ENCODE data around the gene SERPINB10. TPM values are rescaled to one million over a fixed set of nuclear protein-coding genes. Genes with fewer than 3 reads are reported as not detected.

SERPINB10 gene
- total RNA-seq, 1 donor from 2014 or later, result not detected

GRCh38 chr18:63947051-63947790, 39.5 kb downstream of the SERPINB10 start:
- H3K27me3 Mint-ChIP-seq (ENCODE audit: low read depth), result peaks cover 13% of the 10 kb centered on the region
- H3K4me3 Mint-ChIP-seq, result no peak overlapping the region

GRCh38 chr18:63949068-63949737, 41.4 kb downstream of the SERPINB10 start, which contains the start of gene HMSD:
Gene HMSD (plus strand): TSS chr18:63949301. CDS start chr18:63953456, 4,155 bp downstream.
- Mint-ChIP-seq H3K27ac (ENCODE audit: unreplicated experiment) (peak within 1 kb of the TSS; percentile 71), H3K36me3 (ENCODE audit: low read depth) (peaks cover 2% of the 10 kb centered on the region), H3K9me3 (peaks cover 8% of the 10 kb centered on the region), H3K4me1 (peaks cover 25% of the 10 kb centered on the region), H3K4me3 (peak within 1 kb of the TSS; percentile 88), H3K27me3 (ENCODE audit: low read depth) (peaks cover 3% of the 10 kb centered on the region)
- peak; percentile 64 for DNase-seq (ENCODE audit: low read depth, low spot score)
- TF ChIP-seq CTCF (conservative IDR thresholded peaks at IDR 0.05), result peak; percentile 61

More at GRCh38 chr18:63947051-63947790, 39.5 kb downstream of the SERPINB10 start:
- Mint-ChIP-seq H3K36me3 (ENCODE audit: low read depth) (peaks cover 2% of the 10 kb centered on the region), H3K27ac (ENCODE audit: unreplicated experiment) (no peak overlapping the region), H3K9me3 (peaks cover 8% of the 10 kb centered on the region), H3K4me1 (peaks cover 25% of the 10 kb centered on the region)
- TF ChIP-seq CTCF (conservative IDR thresholded peaks at IDR 0.05), result no peak
- no peak for DNase-seq (ENCODE audit: low read depth, low spot score)

DNA sequence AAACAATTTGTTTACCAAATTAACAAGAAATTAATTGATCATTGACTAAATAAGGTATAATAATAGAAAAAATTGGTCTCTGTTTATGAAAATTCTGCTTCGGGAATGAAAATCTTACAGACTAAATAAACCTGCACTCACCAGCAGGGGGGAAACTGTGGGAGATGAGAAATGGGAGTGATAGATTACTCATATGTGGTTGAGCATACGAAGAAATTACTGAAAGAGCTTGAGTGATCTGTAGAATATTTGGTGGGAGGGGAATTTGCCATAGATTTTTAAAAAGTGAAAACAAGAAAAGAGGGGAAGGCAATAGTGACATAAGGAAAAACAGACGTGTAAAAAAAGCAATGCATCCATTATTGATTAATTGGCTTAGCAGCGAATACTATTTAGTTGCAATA, 43.5 kb downstream of the SERPINB10 start:
- peaks cover 25% of the 10 kb centered on the region for H3K4me1 Mint-ChIP-seq
- peak; percentile 47 for TF ChIP-seq CTCF (conservative IDR thresholded peaks at IDR 0.05)
- H3K27me3 Mint-ChIP-seq (ENCODE audit: low read depth), result peaks cover 3% of the 10 kb centered on the region
- H3K4me3 Mint-ChIP-seq, result no peak overlapping the region
- no peak for DNase-seq (ENCODE audit: low read depth, low spot score)
- H3K9me3 Mint-ChIP-seq, result peaks cover 4% of the 10 kb centered on the region
- H3K36me3 Mint-ChIP-seq (ENCODE audit: low read depth), result peaks cover 2% of the 10 kb centered on the region
- H3K27ac Mint-ChIP-seq (ENCODE audit: unreplicated experiment), result no peak overlapping the region

DNA sequence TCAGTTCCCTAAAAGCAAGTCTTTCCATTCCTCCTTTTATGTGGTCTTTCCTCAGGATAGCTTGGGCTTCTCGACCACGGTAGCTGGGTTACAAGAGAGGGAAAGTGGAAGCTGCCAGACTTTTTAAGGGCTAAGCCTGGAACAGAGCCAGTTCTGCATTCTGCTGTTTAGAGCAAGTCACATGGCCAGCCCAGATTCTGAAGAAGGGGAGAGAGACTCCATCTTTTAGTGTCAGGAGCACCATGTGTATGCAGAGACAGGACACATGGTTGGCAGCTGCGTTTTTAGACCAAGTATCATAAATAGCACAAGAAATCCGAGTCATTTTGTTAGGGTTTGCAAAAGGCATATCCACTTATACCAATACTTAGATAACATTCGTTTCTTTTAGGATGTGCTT, 46.1 kb downstream of the SERPINB10 start:
- peaks cover 4% of the 10 kb centered on the region for H3K9me3 Mint-ChIP-seq
- no peaks in the 10 kb centered on the region for H3K27me3 Mint-ChIP-seq (ENCODE audit: low read depth)
- no peak for TF ChIP-seq CTCF (conservative IDR thresholded peaks at IDR 0.05)
- DNase-seq (ENCODE audit: low read depth, low spot score), result no peak
- peaks cover 15% of the 10 kb centered on the region for H3K4me1 Mint-ChIP-seq
- H3K4me3 Mint-ChIP-seq, result no peak overlapping the region
- H3K27ac Mint-ChIP-seq (ENCODE audit: unreplicated experiment), result no peak overlapping the region
- peaks cover 7% of the 10 kb centered on the region for H3K36me3 Mint-ChIP-seq (ENCODE audit: low read depth)

DNA sequence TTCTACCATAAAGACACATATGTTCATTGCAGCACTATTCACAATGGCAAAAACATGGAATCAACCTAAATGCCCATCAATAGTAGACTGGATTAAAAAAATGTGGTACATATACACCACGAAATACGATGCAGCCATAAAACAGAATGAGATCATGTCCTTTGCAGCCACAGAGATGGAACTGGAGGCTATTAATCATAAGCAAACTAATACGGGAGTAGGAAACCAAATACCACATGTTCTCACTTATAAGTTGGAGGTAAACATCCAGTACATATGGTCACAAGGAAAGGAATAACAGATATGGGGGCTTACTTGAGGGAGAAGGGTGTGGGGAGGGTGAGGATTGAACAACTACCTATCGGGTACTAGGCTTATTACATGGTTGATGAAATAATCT, 49.0 kb downstream of the SERPINB10 start:
- Mint-ChIP-seq H3K27ac (ENCODE audit: unreplicated experiment) (no peak overlapping the region), H3K4me3 (no peak overlapping the region), H3K36me3 (ENCODE audit: low read depth) (peaks cover 14% of the 10 kb centered on the region), H3K27me3 (ENCODE audit: low read depth) (no peaks in the 10 kb centered on the region), H3K9me3 (peaks cover 4% of the 10 kb centered on the region), H3K4me1 (no peaks in the 10 kb centered on the region)
- no peak for TF ChIP-seq CTCF (conservative IDR thresholded peaks at IDR 0.05)
- DNase-seq (ENCODE audit: low read depth, low spot score), result no peak

All from neural crest cell (in vitro differentiated cells).